Measurements from ENCODE around the gene FOSL2. TPM values are rescaled to one million over a fixed set of nuclear protein-coding genes. Genes with fewer than 3 reads are reported as not detected.

FOSL2 gene
- total and polyA plus RNA-seq, 7 donors: 20.1 to 278 (median 74.7) TPM

- TF ChIP-seq, protein P1, sequence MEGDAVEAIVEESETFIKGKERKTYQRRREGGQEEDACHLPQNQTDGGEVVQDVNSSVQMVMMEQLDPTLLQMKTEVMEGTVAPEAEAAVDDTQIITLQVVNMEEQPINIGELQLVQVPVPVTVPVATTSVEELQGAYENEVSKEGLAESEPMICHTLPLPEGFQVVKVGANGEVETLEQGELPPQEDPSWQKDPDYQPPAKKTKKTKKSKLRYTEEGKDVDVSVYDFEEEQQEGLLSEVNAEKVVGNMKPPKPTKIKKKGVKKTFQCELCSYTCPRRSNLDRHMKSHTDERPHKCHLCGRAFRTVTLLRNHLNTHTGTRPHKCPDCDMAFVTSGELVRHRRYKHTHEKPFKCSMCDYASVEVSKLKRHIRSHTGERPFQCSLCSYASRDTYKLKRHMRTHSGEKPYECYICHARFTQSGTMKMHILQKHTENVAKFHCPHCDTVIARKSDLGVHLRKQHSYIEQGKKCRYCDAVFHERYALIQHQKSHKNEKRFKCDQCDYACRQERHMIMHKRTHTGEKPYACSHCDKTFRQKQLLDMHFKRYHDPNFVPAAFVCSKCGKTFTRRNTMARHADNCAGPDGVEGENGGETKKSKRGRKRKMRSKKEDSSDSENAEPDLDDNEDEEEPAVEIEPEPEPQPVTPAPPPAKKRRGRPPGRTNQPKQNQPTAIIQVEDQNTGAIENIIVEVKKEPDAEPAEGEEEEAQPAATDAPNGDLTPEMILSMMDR (IDR thresholded peaks at IDR 0.05): no peak
- Histone ChIP-seq H3K27ac (no peak overlapping the region), H3K4me1 (no peaks in the 10 kb centered on the region), H3K9me3 (no peaks in the 10 kb centered on the region), H3K4me3 (no peak overlapping the region), H3K27me3 (ENCODE audit: insufficient read depth in 3 of 3, low read length in 2 of 3) (no peaks in the 10 kb centered on the region), H3K36me3 (ENCODE audit: insufficient read depth in 1 of 2, low read depth in 1 of 2) (no peaks in the 10 kb centered on the region)
- 75 to 83% (median 80%) methylated on average over 8 of the region's 8 CpGs for WGBS, 3 donors
- ATAC-seq (no peak), DNase-seq (no peak)
- intact Hi-C loops (cut with DNase I): no loop called here
These were observed 55.5 kb downstream of the FOSL2 start for GRCh38 chr2:28447943-28448792.

DNA sequence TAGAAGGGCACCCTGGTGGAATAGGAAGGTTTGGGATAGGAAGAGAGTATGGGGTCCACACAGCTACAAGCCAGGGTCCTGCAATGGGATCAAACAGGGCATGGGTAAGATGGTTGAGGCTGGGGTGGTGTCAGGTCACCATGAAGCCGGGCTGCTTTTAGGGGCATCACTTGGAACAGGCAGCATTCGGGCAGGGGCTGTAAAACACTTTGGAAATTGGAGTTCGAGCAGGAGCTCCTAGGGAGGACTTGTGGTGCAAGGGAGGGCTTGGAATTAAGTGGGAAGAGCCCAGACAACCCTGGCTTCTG, 56.1 kb downstream of the FOSL2 start:
- no peak for ATAC-seq
- Histone ChIP-seq H3K4me1 (no peaks in the 10 kb centered on the region), H3K27ac (no peak overlapping the region), H3K27me3 (ENCODE audit: insufficient read depth in 3 of 3, low read length in 2 of 3) (no peaks in the 10 kb centered on the region), H3K9me3 (no peaks in the 10 kb centered on the region), H3K36me3 (ENCODE audit: insufficient read depth in 1 of 2, low read depth in 1 of 2) (no peaks in the 10 kb centered on the region), H3K4me3 (no peak overlapping the region)
- intact Hi-C loops (cut with DNase I): no loop called here
- DNase-seq: no peak
- TF ChIP-seq, protein P1 (IDR thresholded peaks at IDR 0.05): no peak
- WGBS, 3 donors: 80 to 94% (median 82%) methylated on average over 3 of the region's 3 CpGs

GRCh38 chr2:28449126-28449487, 56.4 kb downstream of the FOSL2 start:
- no peak for DNase-seq
- 88 to 90% (median 89%) methylated on average over 6 of the region's 6 CpGs for WGBS, 3 donors
- Histone ChIP-seq H3K36me3 (ENCODE audit: insufficient read depth in 1 of 2, low read depth in 1 of 2) (no peaks in the 10 kb centered on the region), H3K4me3 (no peak overlapping the region), H3K27ac (no peak overlapping the region), H3K4me1 (no peaks in the 10 kb centered on the region), H3K9me3 (no peaks in the 10 kb centered on the region), H3K27me3 (ENCODE audit: insufficient read depth in 3 of 3, low read length in 2 of 3) (no peaks in the 10 kb centered on the region)
- no peak for ATAC-seq
- TF ChIP-seq, protein P1 (IDR thresholded peaks at IDR 0.05): no peak
- intact Hi-C loops (cut with DNase I): no loop called here

- H3K27me3 ChIP-seq (ENCODE audit: insufficient read depth in 3 of 3, low read length in 2 of 3): no peaks in the 10 kb centered on the region
- TF ChIP-seq, protein P1 (IDR thresholded peaks at IDR 0.05): no peak
- no peaks in the 10 kb centered on the region for H3K36me3 ChIP-seq (ENCODE audit: insufficient read depth in 1 of 2, low read depth in 1 of 2)
- no peak overlapping the region for H3K4me3 ChIP-seq
- DNase-seq: no peak
- no peak for ATAC-seq
- no peaks in the 10 kb centered on the region for H3K9me3 ChIP-seq
- H3K4me1 ChIP-seq: no peaks in the 10 kb centered on the region
- no peak overlapping the region for H3K27ac ChIP-seq
- intact Hi-C loops (cut with DNase I): loop anchor here in 1 of 2 donors (5.0 kb wide), 2 partner anchors 697 to 747 kb away; no protein-coding TSS in a partner anchor
- WGBS, 3 donors: 59 to 63% (median 59%) methylated on average over 17 of the region's 17 CpGs
These were observed 57.1 kb downstream of the FOSL2 start for GRCh38 chr2:28449488-28450395.
